ENCODE results near the gene NR2F2.

Gene NR2F2

GRCh38 chr15:96330450-96331143 is at the start of gene NR2F2:
Gene NR2F2 (plus strand): TSS chr15:96330700. CDS start chr15:96332106, 1,406 bp downstream.
- DNase-seq: peak; percentile 99

GRCh38 chr15:96285305-96285704 is 45.2 kb upstream of the NR2F2 start:
- DNase-seq: peak; percentile 96

GRCh38 chr15:96285729-96286254 is 44.7 kb upstream of the NR2F2 start:
- DNase-seq: no peak

GRCh38 chr15:96290679-96291078 is 39.8 kb upstream of the NR2F2 start:
- DNase-seq: no peak

- DNase-seq: no peak
Observed at GRCh38 chr15:96292635-96293034, 37.9 kb upstream of the NR2F2 start.

- DNase-seq: peak; percentile 27
Observed at GRCh38 chr15:96293441-96293840, 37.1 kb upstream of the NR2F2 start.

GRCh38 chr15:96294766-96295165 is 35.7 kb upstream of the NR2F2 start:
- no peak for DNase-seq

- DNase-seq: peak; percentile 42
Observed at GRCh38 chr15:96296264-96296663, 34.2 kb upstream of the NR2F2 start.

- DNase-seq: no peak
Observed at GRCh38 chr15:96297783-96298182, 32.7 kb upstream of the NR2F2 start.

- DNase-seq: no peak
Observed at GRCh38 chr15:96298217-96298616, 32.3 kb upstream of the NR2F2 start.

GRCh38 chr15:96300836-96301235 is 29.7 kb upstream of the NR2F2 start:
- DNase-seq: no peak

- no peak for DNase-seq
Observed at GRCh38 chr15:96303503-96304056, 26.9 kb upstream of the NR2F2 start.

GRCh38 chr15:96304839-96305238 is 25.7 kb upstream of the NR2F2 start:
- no peak for DNase-seq

- DNase-seq: no peak
Observed at GRCh38 chr15:96306321-96306720, 24.2 kb upstream of the NR2F2 start.

GRCh38 chr15:96307856-96308394 is 22.6 kb upstream of the NR2F2 start:
- DNase-seq: no peak

- no peak for DNase-seq
Observed at GRCh38 chr15:96309143-96309660, 21.3 kb upstream of the NR2F2 start.

- DNase-seq: peak; percentile 6
Observed at GRCh38 chr15:96311256-96311955, 19.1 kb upstream of the NR2F2 start.

- DNase-seq: no peak
Observed at GRCh38 chr15:96311956-96312294, 18.6 kb upstream of the NR2F2 start.

GRCh38 chr15:96312641-96313335 is 17.7 kb upstream of the NR2F2 start:
- peak; percentile 42 for DNase-seq

- DNase-seq: no peak
Observed at GRCh38 chr15:96314518-96314917, 16.0 kb upstream of the NR2F2 start.

GRCh38 chr15:96314963-96315362 is 15.5 kb upstream of the NR2F2 start:
- no peak for DNase-seq

- no peak for DNase-seq
Observed at GRCh38 chr15:96316953-96317629, 13.4 kb upstream of the NR2F2 start.
